Measurements from ENCODE around the gene ALG9.

Gene ALG9

Small RNAs within 50 kb of the gene (small RNA-seq; reads per million reads assigned to genes)
- 0 reads per million in 2 experiments for gene GNG5P3
- gene RPL37AP8 = 0 to 0.40 reads per million in 2 experiments

All from SK-N-DZ (cell line).